ENCODE measurements around the gene TUBB2A. TPM values are rescaled to one million over a fixed set of nuclear protein-coding genes. Genes with fewer than 3 reads are reported as not detected.
A peak's percentile ranks its signal among the peaks of the same experiment; 100 is the strongest.

TUBB2A gene
- total and polyA plus RNA-seq, 2 of the 4 experiments (the other 2 are of a cell fraction): 164 to 264 TPM

DNA sequence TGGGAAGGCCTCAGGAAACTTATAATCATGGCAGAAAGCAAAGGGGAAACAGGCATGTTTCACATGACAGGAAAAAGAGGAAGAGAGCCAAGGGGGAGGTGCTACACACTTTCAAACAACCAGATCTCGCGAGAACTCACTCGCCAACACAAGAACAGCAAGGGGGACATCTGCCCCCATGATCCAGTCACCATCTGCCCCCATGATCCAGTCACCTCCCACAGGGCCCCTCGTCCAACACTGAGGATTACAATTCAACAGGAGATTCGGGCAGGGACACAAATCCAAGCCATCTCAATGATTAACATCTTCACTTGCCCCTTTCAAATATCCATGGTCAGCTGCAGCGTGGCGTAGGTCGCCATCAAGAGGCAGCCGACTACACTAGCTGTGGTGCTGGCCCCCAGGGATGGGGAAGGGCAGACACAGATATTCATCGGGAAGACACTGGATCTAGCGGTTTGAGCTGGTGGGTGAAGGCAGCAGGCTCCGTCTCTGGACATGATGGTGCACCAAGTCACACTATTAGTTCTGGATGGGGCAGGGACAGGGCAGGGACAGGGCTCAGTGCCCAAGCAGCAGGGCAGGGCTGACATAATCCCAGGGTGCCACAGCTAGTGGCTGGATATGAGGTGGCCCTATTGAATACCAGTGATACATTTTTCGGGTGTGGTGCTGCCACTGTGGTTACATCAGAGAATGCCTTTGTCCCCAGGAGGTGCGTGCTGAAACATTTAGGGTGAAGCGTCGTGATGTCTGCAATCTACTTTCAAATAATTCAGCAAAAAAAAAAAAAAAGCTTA lies 38.6 kb upstream of the TUBB2A start:
- Histone ChIP-seq H3K18ac (ENCODE audit: low read depth, low read length) (no peak overlapping the region), H4K8ac (ENCODE audit: low read depth in 2 of 2, low read length in 2 of 2) (peak overlapping the region in 1 of 2 experiments; percentile 35; a peak in 1 of 4 replicates), H2BK15ac (ENCODE audit: low read depth, low read length) (no peak overlapping the region), H3K14ac (replicated peaks; ENCODE audit: low read depth, low read length) (no peak overlapping the region), H3K9me3 (ENCODE audit: control insufficient read depth, insufficient read depth, low read length) (peaks cover 2% of the 10 kb centered on the region), H3K27ac (ENCODE audit: insufficient read depth, low read length) (no peak overlapping the region), H3K27me3 (ENCODE audit: control insufficient read depth, insufficient read depth, low read length) (peaks cover 4% of the 10 kb centered on the region; the same call in 1 of the 2 replicates), H3K4me2 (ENCODE audit: low read depth, low read length) (no peak overlapping the region), H4K91ac (ENCODE audit: insufficient read depth, low read depth, low read length) (no peak overlapping the region), H2AFZ (replicated peaks; ENCODE audit: low read length, poor library complexity) (peak overlapping the region; percentile 75), H2BK5ac (ENCODE audit: low read depth, low read length, poor library complexity, severe bottlenecking) (peak overlapping the region; percentile 16), H2AK5ac (ENCODE audit: low read depth, low read length) (peak overlapping the region; percentile 43; the same call in 1 of the 2 replicates), H3K4me1 (ENCODE audit: control insufficient read depth, insufficient read depth, low read length) (peaks cover 5% of the 10 kb centered on the region), H3K9ac (ENCODE audit: low read depth, low read length) (no peak overlapping the region), H3K9me1 (ENCODE audit: insufficient read depth, low read length) (no peaks in the 10 kb centered on the region; the same call in 1 of the 2 replicates), H2BK20ac (ENCODE audit: low read depth, low read length) (no peak overlapping the region), H4K20me1 (ENCODE audit: insufficient read depth, low read length) (no peaks in the 10 kb centered on the region), H3K79me1 (ENCODE audit: low read depth in 1 of 2, low read length in 2 of 2) (no peaks in the 10 kb centered on the region), H4K5ac (ENCODE audit: low read depth, low read length) (peak overlapping the region; percentile 71; the same call in 1 of the 2 replicates), H3K36me3 (ENCODE audit: control insufficient read depth, insufficient read depth, low read length) (no peaks in the 10 kb centered on the region), H3K56ac (ENCODE audit: extremely low read depth, insufficient read depth, low read length) (no peak overlapping the region), H3K23ac (ENCODE audit: low read depth, low read length) (no peak overlapping the region), H3K4me3 (ENCODE audit: insufficient read depth, low read depth, low read length) (no peak overlapping the region), H2AK9ac (replicated peaks; ENCODE audit: low read depth, low read length, poor library complexity) (peak overlapping the region; percentile 70), H3K4ac (ENCODE audit: low read depth, low read length) (no peak overlapping the region), H2BK120ac (ENCODE audit: low read depth, low read length) (no peak overlapping the region)
- in situ Hi-C loops (cut with MboI; ENCODE audit: low sequenced_read_pairs) (no loop called here), dilution Hi-C loops (cut with HindIII; ENCODE audit: low sequenced_read_pairs, unreplicated experiment) (no loop called here), intact Hi-C loops (cut with micrococcal nuclease) (no loop called here)
- BruUV-seq (replicated peaks): no TSS peak
- ChIA-PET CTCF (no interaction called here), POLR2A (ENCODE audit: unreplicated experiment) (interaction anchor here (0.6 kb wide), 1 partner anchor 46 kb away, joined by 3 read pairs; no protein-coding TSS in a partner anchor)
- DNase-seq (no peak), ATAC-seq (ENCODE audit: low read depth) (peak; percentile 29; the same call in 1 of the 2 replicates)
- TF ChIP-seq RAD21 (IDR thresholded peaks at IDR 0.05; ENCODE audit: low read length) (no peak; the same call in 1 of the 2 replicates), RCOR1 (IDR thresholded peaks at IDR 0.05; ENCODE audit: insufficient replicate concordance, low read length) (no peak), BHLHE40 (IDR thresholded peaks at IDR 0.05; ENCODE audit: low read depth, low read length) (no peak), MAFK (IDR thresholded peaks at IDR 0.05; ENCODE audit: low read depth, low read length) (no peak), FOS (IDR thresholded peaks at IDR 0.05; ENCODE audit: low read depth, low read length) (no peak), RFX5 (IDR thresholded peaks at IDR 0.05; ENCODE audit: low read depth, low read length) (no peak), MXI1 (IDR thresholded peaks at IDR 0.05; ENCODE audit: borderline replicate concordance, low read depth, low read length) (no peak), MAZ (IDR thresholded peaks at IDR 0.05; ENCODE audit: borderline replicate concordance, low read depth, low read length) (no peak), CHD1 (IDR thresholded peaks at IDR 0.05; ENCODE audit: low read depth, low read length) (no peak), CEBPB (IDR thresholded peaks at IDR 0.05; ENCODE audit: low read depth, low read length) (no peak), SMC3 (IDR thresholded peaks at IDR 0.05; ENCODE audit: low read depth, low read length) (no peak), POLR2A (IDR thresholded peaks at IDR 0.05; ENCODE audit: low read depth, low read length) (no peak)
- TF ChIP-seq, protein P1, sequence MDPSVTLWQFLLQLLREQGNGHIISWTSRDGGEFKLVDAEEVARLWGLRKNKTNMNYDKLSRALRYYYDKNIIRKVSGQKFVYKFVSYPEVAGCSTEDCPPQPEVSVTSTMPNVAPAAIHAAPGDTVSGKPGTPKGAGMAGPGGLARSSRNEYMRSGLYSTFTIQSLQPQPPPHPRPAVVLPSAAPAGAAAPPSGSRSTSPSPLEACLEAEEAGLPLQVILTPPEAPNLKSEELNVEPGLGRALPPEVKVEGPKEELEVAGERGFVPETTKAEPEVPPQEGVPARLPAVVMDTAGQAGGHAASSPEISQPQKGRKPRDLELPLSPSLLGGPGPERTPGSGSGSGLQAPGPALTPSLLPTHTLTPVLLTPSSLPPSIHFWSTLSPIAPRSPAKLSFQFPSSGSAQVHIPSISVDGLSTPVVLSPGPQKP (IDR thresholded peaks at IDR 0.05; ENCODE audit: borderline replicate concordance, low read depth, low read length): no peak
- TF ChIP-seq, protein P2, sequence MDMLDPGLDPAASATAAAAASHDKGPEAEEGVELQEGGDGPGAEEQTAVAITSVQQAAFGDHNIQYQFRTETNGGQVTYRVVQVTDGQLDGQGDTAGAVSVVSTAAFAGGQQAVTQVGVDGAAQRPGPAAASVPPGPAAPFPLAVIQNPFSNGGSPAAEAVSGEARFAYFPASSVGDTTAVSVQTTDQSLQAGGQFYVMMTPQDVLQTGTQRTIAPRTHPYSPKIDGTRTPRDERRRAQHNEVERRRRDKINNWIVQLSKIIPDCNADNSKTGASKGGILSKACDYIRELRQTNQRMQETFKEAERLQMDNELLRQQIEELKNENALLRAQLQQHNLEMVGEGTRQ (IDR thresholded peaks at IDR 0.05; ENCODE audit: low read depth, low read length): no peak
- WGBS, 2 experiments (ENCODE audit: extremely low coverage in 2 of 2, insufficient read length in 1 of 2): 62% methylated on average over 2 of the region's 16 CpGs; no CpG with 5 or more reads in 1 of the 2 experiments

All from IMR-90 (cell line).